Karpas-422 (cell line): Measurements from ENCODE around the gene ADARB2. TPM values are rescaled to one million over a fixed set of nuclear protein-coding genes. Genes with fewer than 3 reads are reported as not detected.

ENCODE experiments used
- DNase-seq: peaks from one replicate; pipeline ENCODE4 v3.0.0-alpha.2; 2015
- H2AFZ ChIP-seq: fragments of 200-600 bp; sonication (generic); 2 replicates; pipeline ENCODE4 v1.6.1; 2014; ENCODE audit warnings: antibody characterized with exemption, low read length, mixed read lengths
- H3K27ac ChIP-seq: fragments of 200-600 bp; sonication (generic); 2 replicates; pipeline ENCODE4 v1.5.1; 2014; ENCODE audit warnings: mild to moderate bottlenecking, low read length, moderate library complexity
- H3K27me3 ChIP-seq: fragments of 200-600 bp; sonication (generic); 2 replicates; pipeline ENCODE4 v1.6.1; 2014; ENCODE audit warnings: low read length, mixed read lengths
- H3K36me3 ChIP-seq: fragments of 200-600 bp; sonication (generic); 2 replicates; pipeline ENCODE4 v1.6.1; 2014; ENCODE audit warnings: low read length, mixed read lengths; ENCODE audit not compliant: insufficient read depth
- H3K4me1 ChIP-seq: fragments of 200-600 bp; sonication (generic); 2 replicates; pipeline ENCODE4 v1.6.1; 2014; ENCODE audit warnings: mild to moderate bottlenecking, low read length, mixed read lengths
- H3K4me2 ChIP-seq: fragments of 200-600 bp; sonication (generic); 2 replicates; pipeline ENCODE4 v1.6.1; 2014; ENCODE audit warnings: low read length, low read depth, mild to moderate bottlenecking; ENCODE audit not compliant: poor library complexity, severe bottlenecking
- H3K4me3 ChIP-seq: fragments of 200-600 bp; sonication (generic); 2 replicates; pipeline ENCODE4 v1.5.1; 2014; ENCODE audit warnings: mild to moderate bottlenecking, antibody characterized with exemption, low read length, mixed read lengths
- H3K79me2 ChIP-seq: fragments of 200-600 bp; sonication (generic); 2 replicates; pipeline ENCODE4 v1.6.1; 2014; ENCODE audit warnings: mild to moderate bottlenecking, low read length, mixed read lengths
- H3K9ac ChIP-seq: fragments of 200-600 bp; sonication (generic); 2 replicates; pipeline ENCODE4 v1.6.0; 2014; ENCODE audit warnings: low read length
- H3K9me2 ChIP-seq: fragments of 200-600 bp; sonication (generic), shearing (Covaris generic); replicated peaks from 2 replicates; pipeline ENCODE4 v1.6.0; 2014; ENCODE audit warnings: mild to moderate bottlenecking, low read length, moderate library complexity; ENCODE audit not compliant: insufficient read depth
- H3K9me3 ChIP-seq: fragments of 300-700, 200-600 bp; sonication (generic); 2 replicates; pipeline ENCODE4 v1.6.1; 2014; ENCODE audit warnings: low read length, mixed read lengths
- H4K20me1 ChIP-seq: fragments of 200-600 bp; sonication (generic); 2 replicates; pipeline ENCODE4 v1.6.1; 2014; ENCODE audit warnings: mild to moderate bottlenecking, antibody characterized with exemption, low read length, low read depth; ENCODE audit not compliant: insufficient read depth
- total RNA-seq: library from RNA; depleted of rRNA; stranded (reverse); fragments of >200 nt; shearing (Covaris generic); gene quantifications from 2 replicates; pipeline ENCODE4 v1.2.3, GENCODE V29; 2014; ENCODE audit warnings: low replicate concordance

The ADARB2 gene
- total RNA-seq, 1 experiment from 2014 or later = not detected

DNA sequence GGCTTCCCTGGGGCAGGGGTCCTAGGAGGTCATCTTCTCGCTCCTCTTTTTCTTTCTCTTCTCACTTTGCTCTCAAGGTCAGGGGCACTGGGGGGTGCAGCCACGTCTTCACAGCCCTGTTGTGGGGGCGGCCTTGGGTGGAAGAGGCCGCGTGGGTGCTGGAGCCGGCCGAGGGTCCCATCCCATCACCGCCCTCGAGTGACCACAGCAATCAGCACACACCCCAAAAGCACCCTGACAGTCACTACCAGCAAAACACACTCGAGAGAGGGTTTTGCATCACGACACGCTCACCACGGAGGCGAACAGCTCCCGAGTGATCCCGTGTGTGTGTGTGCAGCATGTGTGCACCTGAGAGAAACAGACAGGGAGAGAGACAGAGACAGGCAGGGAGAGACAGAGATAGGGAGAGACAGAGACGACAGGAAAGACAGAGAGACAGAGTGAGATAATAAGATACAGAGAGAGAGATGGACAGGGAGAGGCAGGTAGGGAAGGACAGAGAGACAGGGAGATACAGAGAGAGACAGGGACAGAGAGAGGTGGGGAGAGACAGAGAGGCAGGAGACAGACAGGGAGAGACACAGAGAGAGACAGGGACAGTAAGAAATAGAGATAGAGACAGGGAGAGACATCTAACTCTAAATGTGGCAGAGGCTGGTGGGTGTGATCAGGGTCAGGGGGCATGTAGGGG, 580.3 kb downstream of the ADARB2 start:
- Histone ChIP-seq H3K9me2 (no peaks in the 10 kb centered on the region), H4K20me1 (no peaks in the 10 kb centered on the region), H3K36me3 (no peaks in the 10 kb centered on the region), H2AFZ (no peak overlapping the region), H3K27ac (no peak overlapping the region), H3K4me3 (no peak overlapping the region), H3K9ac (no peak overlapping the region), H3K4me2 (no peak overlapping the region), H3K4me1 (peaks cover 12% of the 10 kb centered on the region), H3K79me2 (no peaks in the 10 kb centered on the region), H3K9me3 (no peaks in the 10 kb centered on the region), H3K27me3 (no peaks in the 10 kb centered on the region)
- DNase-seq = no peak

DNA sequence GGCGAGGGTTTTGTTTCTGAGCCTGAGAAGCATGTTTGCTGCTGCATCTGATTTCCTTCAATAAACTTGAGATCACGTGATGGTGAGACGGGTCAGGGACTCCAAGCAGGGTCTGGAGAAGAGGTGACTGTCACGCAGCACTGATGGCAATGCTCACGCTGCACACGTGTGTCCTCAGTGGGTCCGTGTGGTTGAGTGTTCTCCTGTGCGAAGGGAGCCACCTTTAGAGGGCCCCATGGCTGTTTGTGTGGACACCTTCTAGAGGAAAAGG, 580.8 kb downstream of the ADARB2 start:
- DNase-seq = no peak
- H3K36me3 ChIP-seq = no peaks in the 10 kb centered on the region
- no peak overlapping the region for H3K9ac ChIP-seq
- no peaks in the 10 kb centered on the region for H3K9me2 ChIP-seq
- H2AFZ ChIP-seq = no peak overlapping the region
- H4K20me1 ChIP-seq = no peaks in the 10 kb centered on the region
- H3K4me1 ChIP-seq = peaks cover 9% of the 10 kb centered on the region
- H3K4me2 ChIP-seq = no peak overlapping the region
- H3K79me2 ChIP-seq = no peaks in the 10 kb centered on the region
- H3K4me3 ChIP-seq = no peak overlapping the region
- no peaks in the 10 kb centered on the region for H3K27me3 ChIP-seq
- no peaks in the 10 kb centered on the region for H3K9me3 ChIP-seq
- no peak overlapping the region for H3K27ac ChIP-seq

DNA sequence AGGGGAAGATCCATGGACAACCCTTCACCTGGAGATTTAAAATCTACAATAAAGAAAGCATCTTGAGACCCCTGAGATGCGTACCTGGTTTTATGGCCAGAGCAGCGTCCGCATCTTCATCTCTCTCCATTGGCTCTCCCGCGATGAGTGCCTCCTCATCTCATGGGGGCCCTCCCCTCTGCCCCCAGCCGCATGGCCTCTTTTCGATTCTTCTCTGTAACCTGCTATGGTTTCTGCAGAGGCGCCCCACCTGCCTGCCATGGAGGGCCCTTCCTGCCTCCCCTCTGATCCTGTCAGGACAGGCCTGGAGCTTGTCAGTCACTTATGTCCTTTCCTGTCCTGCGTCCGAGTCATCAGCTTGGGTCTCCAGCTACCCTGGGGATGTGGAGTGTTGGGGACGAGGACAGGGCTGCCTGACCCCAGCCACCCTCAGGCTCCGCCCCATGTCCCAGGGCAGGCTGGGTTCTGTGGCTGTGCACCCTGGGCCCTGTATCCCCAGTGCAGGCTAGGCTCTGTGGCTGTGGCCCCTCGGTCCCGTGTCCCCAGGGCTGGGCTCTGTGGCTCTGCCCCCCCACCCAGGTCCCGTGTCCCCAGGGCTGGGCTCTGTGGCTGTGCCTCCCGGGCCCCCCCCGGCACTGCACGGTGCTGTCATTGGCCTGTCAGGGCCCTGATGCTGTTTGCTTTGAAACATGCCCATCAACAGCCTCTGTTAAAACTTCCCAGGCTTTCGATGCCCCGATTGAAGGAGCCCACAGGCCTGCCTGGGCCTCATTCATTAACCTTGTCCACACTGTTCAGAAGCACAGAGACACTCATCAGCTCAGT, 581.3 kb downstream of the ADARB2 start:
- Histone ChIP-seq H3K27me3 (no peaks in the 10 kb centered on the region), H3K36me3 (no peaks in the 10 kb centered on the region), H3K79me2 (no peaks in the 10 kb centered on the region), H3K9me3 (no peaks in the 10 kb centered on the region), H2AFZ (no peak overlapping the region), H3K4me1 (peaks cover 4% of the 10 kb centered on the region), H4K20me1 (no peaks in the 10 kb centered on the region), H3K9ac (no peak overlapping the region), H3K9me2 (no peaks in the 10 kb centered on the region), H3K4me2 (no peak overlapping the region), H3K4me3 (no peak overlapping the region), H3K27ac (no peak overlapping the region)
- DNase-seq = no peak

DNA sequence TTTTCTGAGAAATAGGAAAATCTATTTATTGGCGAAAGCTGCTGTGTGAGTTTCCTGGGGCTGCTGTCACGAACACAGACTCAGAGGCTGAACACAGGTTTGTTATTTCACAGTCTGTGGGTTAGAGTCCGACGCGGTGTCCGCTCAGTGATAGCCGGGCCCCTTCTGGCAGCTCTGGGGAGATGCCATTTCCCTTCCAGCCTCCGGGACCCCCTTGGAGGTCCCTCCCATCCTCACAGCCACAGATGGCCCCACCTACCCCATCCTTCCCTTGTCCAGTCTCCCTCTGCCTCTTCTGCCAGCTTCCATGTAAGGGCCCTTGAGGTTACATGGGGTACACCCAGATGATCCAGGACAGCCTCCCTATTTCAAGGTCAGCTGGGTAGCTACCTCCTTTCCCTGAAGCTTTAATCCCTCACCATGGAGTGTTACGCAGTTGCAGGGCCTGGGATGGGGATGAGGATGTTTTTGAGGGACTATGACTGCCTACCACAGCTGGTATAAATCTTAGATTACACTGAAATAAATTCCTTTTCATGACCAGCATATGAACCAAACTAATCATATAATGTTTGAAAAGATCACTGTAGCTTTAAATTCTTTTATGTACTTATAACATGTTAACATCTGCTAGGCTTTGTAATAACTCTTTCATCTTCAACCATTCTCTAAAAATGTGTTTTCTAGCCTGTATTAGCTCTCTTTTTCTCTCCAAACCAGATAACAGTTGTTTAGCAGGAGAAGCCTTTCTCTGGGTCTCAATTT, 582.6 kb downstream of the ADARB2 start:
- no peaks in the 10 kb centered on the region for H4K20me1 ChIP-seq
- no peaks in the 10 kb centered on the region for H3K36me3 ChIP-seq
- no peak overlapping the region for H3K27ac ChIP-seq
- H3K9me2 ChIP-seq = no peaks in the 10 kb centered on the region
- H3K4me2 ChIP-seq = no peak overlapping the region
- H3K4me1 ChIP-seq = no peaks in the 10 kb centered on the region
- no peaks in the 10 kb centered on the region for H3K79me2 ChIP-seq
- H3K9ac ChIP-seq = no peak overlapping the region
- no peak overlapping the region for H3K4me3 ChIP-seq
- no peaks in the 10 kb centered on the region for H3K9me3 ChIP-seq
- H3K27me3 ChIP-seq = no peaks in the 10 kb centered on the region
- no peak for DNase-seq
- H2AFZ ChIP-seq = no peak overlapping the region

DNA sequence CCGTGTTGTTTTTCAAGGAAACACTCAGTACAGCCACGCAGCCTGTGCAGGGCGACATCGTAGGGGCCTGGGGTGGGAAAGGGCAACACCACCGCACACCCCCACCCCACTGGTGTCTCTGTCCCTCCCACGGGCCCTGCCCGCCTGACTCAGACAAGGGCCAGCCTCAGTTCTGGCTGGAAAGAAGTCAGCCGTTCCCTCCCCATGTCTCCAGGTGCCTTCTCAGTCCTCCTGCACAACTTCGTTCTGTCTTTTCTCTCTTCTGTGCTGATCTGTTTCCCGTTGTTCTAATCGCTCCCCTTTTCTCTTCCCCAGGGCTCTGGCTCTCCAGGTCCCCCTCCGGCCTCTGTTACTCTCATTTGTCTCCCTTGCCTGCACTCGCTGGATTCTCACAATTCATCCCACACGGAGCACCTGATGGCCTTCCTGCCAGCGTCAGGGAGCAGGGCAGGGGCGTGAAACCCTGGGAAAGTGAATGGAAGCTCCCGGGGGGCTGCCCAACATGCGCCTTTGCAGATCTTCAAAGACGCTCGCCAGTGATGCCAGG, 583.4 kb downstream of the ADARB2 start:
- H3K9me2 ChIP-seq = no peaks in the 10 kb centered on the region
- no peak overlapping the region for H3K4me3 ChIP-seq
- H3K36me3 ChIP-seq = no peaks in the 10 kb centered on the region
- no peaks in the 10 kb centered on the region for H3K27me3 ChIP-seq
- H4K20me1 ChIP-seq = no peaks in the 10 kb centered on the region
- no peaks in the 10 kb centered on the region for H3K4me1 ChIP-seq
- H3K79me2 ChIP-seq = no peaks in the 10 kb centered on the region
- no peak overlapping the region for H2AFZ ChIP-seq
- DNase-seq = no peak
- H3K9ac ChIP-seq = no peak overlapping the region
- H3K4me2 ChIP-seq = no peak overlapping the region
- H3K27ac ChIP-seq = no peak overlapping the region
- H3K9me3 ChIP-seq = no peaks in the 10 kb centered on the region

DNA sequence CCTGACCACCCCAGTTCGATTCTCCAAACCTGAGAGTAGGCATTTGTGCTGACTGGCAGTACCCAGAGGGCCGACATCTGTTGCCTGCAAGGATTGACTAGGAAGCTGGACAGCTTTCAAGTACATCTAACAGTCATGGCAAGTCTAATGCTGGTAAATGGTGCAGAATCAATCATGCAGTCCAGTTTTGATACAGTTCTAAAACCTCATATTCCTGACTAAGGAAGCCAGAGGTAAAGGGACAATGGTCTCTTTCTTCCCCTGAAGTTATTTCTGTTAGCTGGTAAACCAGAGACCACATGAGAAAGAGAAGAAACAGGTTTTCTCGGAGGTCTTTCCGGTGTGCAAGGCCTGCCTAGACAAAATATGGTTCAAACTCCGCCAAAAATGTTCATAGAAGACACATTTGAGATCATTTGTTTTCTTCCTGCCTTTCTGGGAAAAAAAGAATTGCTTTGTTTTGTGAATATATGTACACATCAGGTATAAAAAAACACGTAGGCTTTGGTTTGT, 584.0 kb downstream of the ADARB2 start:
- H3K27ac ChIP-seq = no peak overlapping the region
- H3K27me3 ChIP-seq = no peaks in the 10 kb centered on the region
- no peaks in the 10 kb centered on the region for H3K79me2 ChIP-seq
- H3K9me2 ChIP-seq = no peaks in the 10 kb centered on the region
- H3K4me1 ChIP-seq = no peaks in the 10 kb centered on the region
- no peak for DNase-seq
- no peak overlapping the region for H2AFZ ChIP-seq
- H3K4me3 ChIP-seq = no peak overlapping the region
- H4K20me1 ChIP-seq = no peaks in the 10 kb centered on the region
- H3K4me2 ChIP-seq = no peak overlapping the region
- H3K36me3 ChIP-seq = no peaks in the 10 kb centered on the region
- no peaks in the 10 kb centered on the region for H3K9me3 ChIP-seq
- H3K9ac ChIP-seq = no peak overlapping the region

DNA sequence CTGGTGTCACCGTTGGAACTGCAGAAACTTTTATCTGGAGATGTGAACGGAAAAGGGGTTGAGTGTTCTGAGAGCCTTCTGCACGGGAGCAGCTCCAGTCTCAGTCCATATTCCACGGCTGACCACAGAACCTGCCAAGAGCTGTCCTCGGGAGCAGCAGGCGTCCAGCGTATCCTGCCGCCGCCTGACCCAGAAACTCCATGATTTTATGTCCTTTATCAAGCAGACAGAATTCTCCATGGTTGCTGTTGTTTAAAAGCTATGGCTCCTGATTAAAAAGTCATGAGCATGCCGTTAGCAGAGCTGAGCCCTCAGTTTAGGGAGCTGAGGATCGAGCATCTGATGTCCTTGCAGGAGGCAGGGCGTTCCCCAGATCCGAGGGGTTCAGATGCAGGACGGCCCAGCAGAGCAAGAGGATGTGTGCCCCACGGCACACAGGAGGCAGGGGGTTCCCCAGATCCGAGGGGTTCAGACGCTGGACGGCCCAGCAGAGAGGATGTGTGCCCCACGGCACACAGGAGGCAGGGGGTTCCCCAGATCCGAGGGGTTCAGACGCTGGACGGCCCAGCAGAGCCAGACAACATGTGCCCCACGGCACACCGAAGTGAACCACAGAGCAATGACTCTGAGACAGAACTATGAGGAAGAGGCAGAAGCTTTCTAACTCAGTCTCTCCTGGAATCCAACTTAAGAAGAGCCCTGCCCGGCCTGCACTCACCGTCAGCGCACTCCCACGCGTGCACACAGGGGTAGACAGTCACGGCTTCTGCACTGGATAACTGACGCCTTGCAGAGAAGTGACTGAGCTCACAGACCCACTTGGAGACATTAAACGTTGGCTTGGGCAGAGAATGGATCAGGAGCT, 584.7 kb downstream of the ADARB2 start:
- no peaks in the 10 kb centered on the region for H3K9me3 ChIP-seq
- no peak overlapping the region for H3K27ac ChIP-seq
- H4K20me1 ChIP-seq = no peaks in the 10 kb centered on the region
- no peaks in the 10 kb centered on the region for H3K4me1 ChIP-seq
- H3K9ac ChIP-seq = no peak overlapping the region
- no peaks in the 10 kb centered on the region for H3K79me2 ChIP-seq
- H3K27me3 ChIP-seq = no peaks in the 10 kb centered on the region
- DNase-seq = no peak
- no peak overlapping the region for H2AFZ ChIP-seq
- H3K4me2 ChIP-seq = no peak overlapping the region
- no peaks in the 10 kb centered on the region for H3K36me3 ChIP-seq
- no peak overlapping the region for H3K4me3 ChIP-seq
- H3K9me2 ChIP-seq = no peaks in the 10 kb centered on the region
